Femur (tissue), 1 donor: ENCODE data around the gene MORN1.
A peak's percentile ranks its signal among the peaks of the same experiment; 100 is the strongest.

Source experiments
- DNase-seq: peaks from one replicate; pipeline ENCODE4 v3.0.0-alpha.2; 2017

The MORN1 gene

GRCh38 chr1:2288816-2289536, 102.4 kb downstream of the MORN1 start:
- DNase-seq = no peak

- DNase-seq = no peak
Measured at GRCh38 chr1:2288311-2288710, 103.0 kb downstream of the MORN1 start.

GRCh38 chr1:2287649-2288048, 103.7 kb downstream of the MORN1 start:
- no peak for DNase-seq

- DNase-seq = no peak
Measured at GRCh38 chr1:2286923-2287322, 104.4 kb downstream of the MORN1 start.

- DNase-seq = no peak
Measured at GRCh38 chr1:2284932-2285331, 106.4 kb downstream of the MORN1 start.

GRCh38 chr1:2283991-2284895, 107.1 kb downstream of the MORN1 start:
- DNase-seq = no peak

- DNase-seq = no peak
Measured at GRCh38 chr1:2283371-2283990, 107.9 kb downstream of the MORN1 start.

GRCh38 chr1:2282556-2283270, 108.6 kb downstream of the MORN1 start:
- no peak for DNase-seq

- no peak for DNase-seq
Measured at GRCh38 chr1:2279817-2280216, 111.5 kb downstream of the MORN1 start.

GRCh38 chr1:2279210-2279639, 112.1 kb downstream of the MORN1 start:
- peak; percentile 97 for DNase-seq

GRCh38 chr1:2278591-2279209, 112.7 kb downstream of the MORN1 start:
- no peak for DNase-seq

GRCh38 chr1:2277741-2278488, 113.4 kb downstream of the MORN1 start:
- no peak for DNase-seq

GRCh38 chr1:2276803-2277580, 114.4 kb downstream of the MORN1 start:
- DNase-seq = no peak

GRCh38 chr1:2275796-2276536, 115.4 kb downstream of the MORN1 start:
- no peak for DNase-seq

- no peak for DNase-seq
Measured at GRCh38 chr1:2274929-2275475, 116.4 kb downstream of the MORN1 start.

GRCh38 chr1:2274231-2274928, 117.0 kb downstream of the MORN1 start:
- no peak for DNase-seq

GRCh38 chr1:2273401-2274090, 117.8 kb downstream of the MORN1 start:
- DNase-seq = no peak

GRCh38 chr1:2272686-2273400, 118.5 kb downstream of the MORN1 start:
- no peak for DNase-seq
